Upper lobe of left lung (tissue), 6 donors: ENCODE measurements around the gene CFAP157. TPM values are rescaled to one million over a fixed set of nuclear protein-coding genes. Genes with fewer than 3 reads are reported as not detected.

Experiments used
- ATAC-seq, 2 donors: fragments of 200-7000 bp; cut with Tn5 transposase; one replicate each; pipeline ENCODE4 v1.9.1; 2022; ENCODE audit warnings: mild to moderate bottlenecking in 2 of 2, moderate library complexity in 2 of 2; ENCODE audit not compliant: low FRiP score in 2 of 2
- DNase-seq, 2 donors: peaks; one replicate each; pipeline ENCODE4 v3.0.0-alpha.2; 2019 to 2020
- H3K27ac ChIP-seq, 4 donors: fragments of 200-600 bp; sonication (generic); one replicate each; pipeline ENCODE4 v1.5.1; 2016 to 2019
- H3K27me3 ChIP-seq, 4 donors: fragments of 200-600 bp; sonication (generic); one replicate each; pipeline ENCODE4 v1.5.1; 2017 to 2019
- H3K36me3 ChIP-seq, 4 donors: fragments of 200-600 bp; sonication (generic); one replicate each; pipeline ENCODE4 v1.5.1; 2016 to 2019
- H3K4me1 ChIP-seq, 4 donors: fragments of 200-600 bp; sonication (generic); one replicate each; pipeline ENCODE4 v1.5.1; 2018 to 2019
- H3K4me3 ChIP-seq, 4 donors: fragments of 200-600 bp; sonication (generic); one replicate each; pipeline ENCODE4 v1.5.1; 2017 to 2019; ENCODE audit warnings: mild to moderate bottlenecking in 2 of 4, moderate library complexity in 1 of 4
- H3K9me3 ChIP-seq, 4 donors: fragments of 200-600 bp; sonication (generic); one replicate each; pipeline ENCODE4 v1.5.1; 2018 to 2019
- CTCF ChIP-seq, 6 experiments: fragments of 450-650 bp in 4 of 6; fragments of 200-600 bp in 2 of 6; sonication (generic) in 2 of 6; IDR thresholded peaks; one replicate each; pipeline ENCODE4 v1.5.1; 2016 to 2019; ENCODE audit warnings: antibody characterized with exemption in 6 of 6
- EP300 ChIP-seq, 4 donors: sonication (generic); formaldehyde crosslinking; IDR thresholded peaks; one replicate each; pipeline ENCODE4 v1.5.1; 2017; ENCODE audit warnings: antibody characterized with exemption in 4 of 4, control low read depth in 2 of 4
- POLR2A ChIP-seq, 4 donors: fragments of 450-650 bp; IDR thresholded peaks; one replicate each; pipeline ENCODE4 v1.5.1; 2016 to 2017; ENCODE audit warnings: antibody characterized with exemption in 4 of 4, mild to moderate bottlenecking in 2 of 4
- POLR2AphosphoS5 ChIP-seq, 2 donors: sonication (generic); formaldehyde crosslinking; IDR thresholded peaks; one replicate each; pipeline ENCODE4 v1.5.1; 2017; ENCODE audit warnings: antibody characterized with exemption in 2 of 2
- WGBS, 2 donors: methylation state at CpG; one replicate each; pipeline ENCODE4 v1.1.5; 2017 to 2018; 5-methylcytosine and 5-hydroxymethylcytosine counted together
- total RNA-seq, 6 donors: library from RNA; depleted of rRNA in 4 of 6; stranded (reverse); fragments of >200 nt in 4 of 6; gene quantifications; one replicate each; pipeline versions ENCODE4 v1.1.0 to v1.2.1, GENCODE V29; 2016 to 2021
- donor health status: DM: no; HTN: no; CAD: no; lungs with moderate emphysema.
- donor health status: DM: no; HTN: yes; CAD: no; lungs with severe emphysema.

The CFAP157 gene
- total RNA-seq, 6 donors from 2014 or later = 0.77 to 125 (median 37.0) TPM

GRCh38 chr9:127682351-127683136, 24.2 kb upstream of the CFAP157 start:
- no peak overlapping the region for H3K27ac ChIP-seq
- no peaks in the 10 kb centered on the region for H3K4me1 ChIP-seq
- ATAC-seq = no peak
- no peaks in the 10 kb centered on the region for H3K9me3 ChIP-seq
- WGBS, 2 donors = 89 to 90% methylated on average over 21 to 23 of the region's 23 CpGs
- no peak overlapping the region for H3K4me3 ChIP-seq
- H3K36me3 ChIP-seq = peaks cover 22 to 94% (median 72%) of the 10 kb centered on the region in 4 donors
- H3K27me3 ChIP-seq = no peaks in the 10 kb centered on the region
- TF ChIP-seq CTCF (IDR thresholded peaks at IDR 0.05) = no peak
- no peak for TF ChIP-seq POLR2A (IDR thresholded peaks at IDR 0.05)
- no peak for TF ChIP-seq POLR2AphosphoS5 (IDR thresholded peaks at IDR 0.05)
- TF ChIP-seq EP300 (IDR thresholded peaks at IDR 0.05) = no peak
- no peak for DNase-seq

DNA sequence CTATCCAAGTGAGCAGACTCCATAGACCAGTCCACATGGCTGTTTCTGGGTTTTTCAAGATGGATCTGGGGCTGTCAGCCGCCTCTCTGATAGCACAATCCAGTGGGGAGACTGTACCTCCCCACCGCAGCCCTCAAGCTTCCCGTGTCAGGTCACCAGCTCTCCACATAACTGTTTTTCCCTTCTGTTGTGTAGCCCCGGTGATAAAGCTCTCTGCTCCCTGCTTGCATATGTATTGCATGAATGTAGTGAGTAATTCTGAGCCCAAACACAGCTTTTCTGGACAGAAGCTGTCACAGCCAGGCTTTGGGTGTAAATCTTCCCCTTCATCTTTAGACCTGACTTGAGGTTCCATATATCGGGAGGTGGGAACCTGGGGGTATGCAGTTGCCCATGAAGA, 23.1 kb upstream of the CFAP157 start:
- WGBS, 2 donors = 94 to 99% methylated on average over 5 of the region's 5 CpGs
- Histone ChIP-seq H3K9me3 (no peaks in the 10 kb centered on the region), H3K4me1 (no peaks in the 10 kb centered on the region), H3K36me3 (peaks cover 17 to 94% (median 70%) of the 10 kb centered on the region in 4 donors), H3K27ac (no peak overlapping the region), H3K27me3 (no peaks in the 10 kb centered on the region), H3K4me3 (no peak overlapping the region)
- TF ChIP-seq POLR2A (IDR thresholded peaks at IDR 0.05) = no peak
- DNase-seq (no peak), ATAC-seq (no peak)

DNA sequence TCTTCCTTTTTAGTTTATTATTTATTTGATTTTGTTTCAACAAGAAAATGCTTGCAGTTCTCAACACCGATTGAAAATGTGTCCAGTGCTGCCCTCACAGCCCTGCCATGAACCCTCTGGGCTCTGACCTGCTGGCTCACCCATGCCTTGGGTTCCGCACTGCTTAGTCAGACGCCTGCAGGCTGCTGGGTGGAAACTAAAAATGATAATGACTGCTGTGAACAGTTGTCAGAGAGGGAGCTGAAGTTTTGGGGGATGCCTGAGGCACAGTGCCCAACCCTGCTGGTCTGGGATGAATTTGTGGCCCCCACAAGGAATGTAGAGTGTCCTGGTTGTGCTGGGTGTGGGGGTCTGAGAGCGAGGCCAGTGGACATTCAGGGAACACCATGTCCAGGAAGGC, 22.2 kb upstream of the CFAP157 start:
- DNase-seq (no peak), ATAC-seq (no peak)
- no peak overlapping the region for H3K27ac ChIP-seq
- H3K36me3 ChIP-seq = peaks cover 17 to 94% (median 68%) of the 10 kb centered on the region in 4 donors
- WGBS, 2 donors = 92% methylated on average over 4 of the region's 4 CpGs
- H3K27me3 ChIP-seq = no peaks in the 10 kb centered on the region
- no peaks in the 10 kb centered on the region for H3K9me3 ChIP-seq
- TF ChIP-seq CTCF (IDR thresholded peaks at IDR 0.05) (no peak), EP300 (IDR thresholded peaks at IDR 0.05) (no peak), POLR2AphosphoS5 (IDR thresholded peaks at IDR 0.05) (no peak), POLR2A (IDR thresholded peaks at IDR 0.05) (no peak)
- no peak overlapping the region for H3K4me3 ChIP-seq
- H3K4me1 ChIP-seq = no peaks in the 10 kb centered on the region

DNA sequence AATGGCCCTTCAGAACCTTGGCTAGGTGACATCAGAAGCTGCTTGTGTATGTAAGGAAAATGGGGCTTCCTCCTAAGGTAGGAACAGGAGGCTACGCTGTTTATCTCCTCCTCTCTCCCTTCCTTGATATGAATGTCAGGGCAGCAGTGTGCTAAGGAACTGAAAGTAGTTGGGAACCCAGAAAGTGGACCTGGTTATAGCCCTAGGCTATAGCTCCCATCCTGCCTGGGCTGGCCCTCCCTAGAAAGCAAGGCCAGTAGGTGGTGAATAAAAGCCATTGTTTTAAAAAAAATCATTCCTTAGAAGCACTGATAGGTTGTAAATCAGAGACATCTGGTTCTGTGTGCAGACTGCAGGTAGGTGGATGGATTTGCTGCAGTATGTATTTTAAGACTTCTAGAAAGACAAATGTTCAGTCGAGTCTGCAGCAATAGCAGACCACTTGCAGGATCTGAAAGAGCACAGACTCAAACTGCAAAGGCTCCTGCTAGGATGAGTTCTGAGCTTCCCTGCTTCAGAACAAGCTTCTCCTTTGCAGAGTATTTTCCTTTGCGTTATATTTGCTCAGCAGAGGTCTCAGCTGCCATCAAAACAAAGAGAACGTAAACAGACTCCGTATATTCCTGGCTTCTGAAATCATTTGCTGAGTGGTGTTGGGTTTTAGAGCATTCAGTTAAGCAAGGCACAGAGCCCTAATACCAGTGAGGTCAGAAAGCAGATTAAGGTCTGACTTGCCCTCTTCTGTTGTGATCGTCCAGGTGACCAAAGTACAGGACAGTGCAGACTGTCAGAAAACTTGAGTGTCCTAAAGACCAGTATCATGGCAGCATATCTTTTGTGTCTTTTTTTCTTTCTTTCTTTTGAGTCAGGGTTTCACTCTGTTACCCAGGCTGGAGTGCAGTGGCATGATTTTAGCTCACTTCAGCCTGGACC, 20.1 kb upstream of the CFAP157 start:
- Histone ChIP-seq H3K9me3 (no peaks in the 10 kb centered on the region), H3K4me3 (no peak overlapping the region), H3K27me3 (no peaks in the 10 kb centered on the region), H3K27ac (no peak overlapping the region), H3K4me1 (no peaks in the 10 kb centered on the region), H3K36me3 (peaks cover 11 to 94% (median 64%) of the 10 kb centered on the region in 4 donors)
- DNase-seq (no peak), ATAC-seq (no peak)
- TF ChIP-seq POLR2A (IDR thresholded peaks at IDR 0.05) = no peak
- no peak for TF ChIP-seq EP300 (IDR thresholded peaks at IDR 0.05)
- no peak for TF ChIP-seq CTCF (IDR thresholded peaks at IDR 0.05)
- TF ChIP-seq POLR2AphosphoS5 (IDR thresholded peaks at IDR 0.05) = no peak
- WGBS, 2 donors = 74 to 81% methylated on average over 6 of the region's 6 CpGs

DNA sequence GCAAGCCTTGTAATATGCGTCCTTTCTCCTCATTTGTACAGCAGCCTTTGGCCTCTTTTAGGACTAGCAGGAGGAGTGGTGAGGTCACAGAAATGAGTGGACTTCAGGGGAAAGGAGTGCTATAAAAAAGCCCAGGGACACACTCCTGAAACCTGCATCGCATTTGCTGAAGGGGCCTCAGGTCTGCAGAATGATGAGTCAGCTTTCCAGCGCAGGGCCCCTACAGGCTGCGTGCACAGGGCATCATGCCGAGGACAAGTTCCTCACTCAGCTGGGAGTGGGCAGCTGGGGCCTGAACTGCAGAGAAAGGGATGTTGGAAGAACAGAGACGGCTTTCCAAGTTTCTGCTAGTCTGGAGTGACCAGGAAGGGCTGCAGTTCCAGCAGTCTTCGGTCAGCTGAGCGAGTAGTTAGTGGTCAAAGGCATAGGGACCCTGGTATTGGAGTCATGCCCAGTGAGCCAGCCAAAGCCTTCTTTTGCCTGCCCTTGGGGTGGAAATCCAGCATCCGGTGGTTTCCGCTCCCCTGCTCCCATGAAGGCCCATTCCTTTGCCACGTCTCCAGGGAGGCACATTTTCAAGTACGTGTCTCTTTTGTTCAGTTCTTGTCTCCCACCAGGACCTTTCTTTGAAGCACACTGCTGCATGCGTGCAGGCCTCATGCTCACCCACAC, 17.3 kb upstream of the CFAP157 start:
- no peak overlapping the region for H3K27ac ChIP-seq
- no peaks in the 10 kb centered on the region for H3K27me3 ChIP-seq
- H3K4me3 ChIP-seq = no peak overlapping the region
- H3K9me3 ChIP-seq = no peaks in the 10 kb centered on the region
- H3K4me1 ChIP-seq = no peaks in the 10 kb centered on the region
- H3K36me3 ChIP-seq = peaks cover 2 to 70% (median 39%) of the 10 kb centered on the region in 4 donors
- no peak for ATAC-seq
- no peak for DNase-seq
- 78 to 98% methylated on average over 13 of the region's 13 CpGs for WGBS, 2 donors
- TF ChIP-seq EP300 (IDR thresholded peaks at IDR 0.05) (no peak), POLR2AphosphoS5 (IDR thresholded peaks at IDR 0.05) (no peak), CTCF (IDR thresholded peaks at IDR 0.05) (no peak), POLR2A (IDR thresholded peaks at IDR 0.05) (no peak)
